ENCODE data around the gene P4HA1.
"Not testable (repeated sequence)": the region's sequence is repeated elsewhere in the genome, so short reads cannot be mapped to it uniquely, and the experiment has no call there.

P4HA1 gene

DNA sequence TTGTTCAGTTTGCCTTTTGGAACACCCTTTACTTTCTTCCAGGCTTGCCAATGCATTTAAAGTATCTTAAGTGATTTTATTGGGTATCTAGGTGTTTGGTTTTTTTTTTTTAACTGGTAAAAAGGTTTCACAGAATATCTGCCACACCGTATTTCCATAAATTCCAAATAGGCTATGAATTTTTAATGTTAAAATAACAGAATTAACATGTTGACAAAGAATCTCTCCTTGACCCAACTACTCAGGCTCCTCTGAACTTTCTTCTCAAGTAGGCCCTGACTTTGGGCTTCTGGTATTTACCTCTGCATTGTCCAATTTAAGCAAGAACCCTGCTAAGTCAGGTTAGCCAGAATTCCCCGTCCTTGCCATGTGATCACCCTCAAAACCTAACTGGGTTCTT is 80.9 kb downstream of the P4HA1 start:
- DNase-seq (ENCODE audit: low read depth): no peak
- TF ChIP-seq, protein P1, sequence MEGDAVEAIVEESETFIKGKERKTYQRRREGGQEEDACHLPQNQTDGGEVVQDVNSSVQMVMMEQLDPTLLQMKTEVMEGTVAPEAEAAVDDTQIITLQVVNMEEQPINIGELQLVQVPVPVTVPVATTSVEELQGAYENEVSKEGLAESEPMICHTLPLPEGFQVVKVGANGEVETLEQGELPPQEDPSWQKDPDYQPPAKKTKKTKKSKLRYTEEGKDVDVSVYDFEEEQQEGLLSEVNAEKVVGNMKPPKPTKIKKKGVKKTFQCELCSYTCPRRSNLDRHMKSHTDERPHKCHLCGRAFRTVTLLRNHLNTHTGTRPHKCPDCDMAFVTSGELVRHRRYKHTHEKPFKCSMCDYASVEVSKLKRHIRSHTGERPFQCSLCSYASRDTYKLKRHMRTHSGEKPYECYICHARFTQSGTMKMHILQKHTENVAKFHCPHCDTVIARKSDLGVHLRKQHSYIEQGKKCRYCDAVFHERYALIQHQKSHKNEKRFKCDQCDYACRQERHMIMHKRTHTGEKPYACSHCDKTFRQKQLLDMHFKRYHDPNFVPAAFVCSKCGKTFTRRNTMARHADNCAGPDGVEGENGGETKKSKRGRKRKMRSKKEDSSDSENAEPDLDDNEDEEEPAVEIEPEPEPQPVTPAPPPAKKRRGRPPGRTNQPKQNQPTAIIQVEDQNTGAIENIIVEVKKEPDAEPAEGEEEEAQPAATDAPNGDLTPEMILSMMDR (IDR thresholded peaks at IDR 0.05; ENCODE audit: insufficient read depth, low read depth, low read length, missing control alignments): no peak
- no peak overlapping the region for H3K4me3 ChIP-seq (ENCODE audit: low read length)

DNA sequence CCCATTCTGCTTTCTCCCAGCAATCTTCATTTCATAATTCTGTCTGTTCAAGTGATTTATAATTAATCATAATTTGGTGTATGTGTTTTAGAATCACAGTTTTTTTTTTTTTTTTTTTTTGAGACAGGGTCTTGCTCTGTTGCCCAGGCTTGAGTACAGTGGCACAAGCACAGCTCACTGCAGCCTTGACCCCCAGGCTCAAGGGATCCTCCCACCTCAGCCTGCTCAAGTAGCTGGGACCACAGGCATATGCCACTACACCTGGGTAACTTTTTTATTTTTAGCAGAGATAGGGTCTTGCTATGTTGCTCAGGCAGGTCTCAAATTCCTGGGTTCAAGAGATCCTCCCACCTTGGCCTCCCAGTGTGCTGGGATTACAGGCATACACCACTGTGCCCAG is 92.8 kb downstream of the P4HA1 start:
- no peak for DNase-seq (ENCODE audit: low read depth)
- H3K4me3 ChIP-seq (ENCODE audit: low read length): no peak overlapping the region
- TF ChIP-seq, protein P1 (IDR thresholded peaks at IDR 0.05; ENCODE audit: insufficient read depth, low read depth, low read length, missing control alignments): no peak

DNA sequence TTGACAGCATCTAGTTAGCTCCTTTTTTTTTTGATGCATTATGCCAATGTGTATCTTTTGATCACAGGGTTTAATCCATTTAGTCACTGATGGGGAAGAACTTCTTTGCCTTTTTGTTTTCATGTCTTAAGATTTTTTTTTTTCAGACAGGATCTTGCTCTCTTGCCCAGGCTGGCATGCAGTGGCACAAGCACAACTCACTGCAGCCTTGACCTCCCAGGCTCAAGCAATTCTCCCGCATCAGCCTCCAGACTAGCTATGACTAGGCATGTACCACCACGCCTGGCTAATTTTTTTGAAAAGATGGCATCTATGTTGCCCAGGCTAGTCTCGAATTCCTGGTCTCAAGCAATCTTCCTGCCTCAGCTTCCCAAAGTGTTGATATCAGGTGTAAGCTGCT is 95.7 kb downstream of the P4HA1 start:
- no peak for DNase-seq (ENCODE audit: low read depth)
- TF ChIP-seq, protein P1 (IDR thresholded peaks at IDR 0.05; ENCODE audit: insufficient read depth, low read depth, low read length, missing control alignments): no peak
- no peak overlapping the region for H3K4me3 ChIP-seq (ENCODE audit: low read length)

DNA sequence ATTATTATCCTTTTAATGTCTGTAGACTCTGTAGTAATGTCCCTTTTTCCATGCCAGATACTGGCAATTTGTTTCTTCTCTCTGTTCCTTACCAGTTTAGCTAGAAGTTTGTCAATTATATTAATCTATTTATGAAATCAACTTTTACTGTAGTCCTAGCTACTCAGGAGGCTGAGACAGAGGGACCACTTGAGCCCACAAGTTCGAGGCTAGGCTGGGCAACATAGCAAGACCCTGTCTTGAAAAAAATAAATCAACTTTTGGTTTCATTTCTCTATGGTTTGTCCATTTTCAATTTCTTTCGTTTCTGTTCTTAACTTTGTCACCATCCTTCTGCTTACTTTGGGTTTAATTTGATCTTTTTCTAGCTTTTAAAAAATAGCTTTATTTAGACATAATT is 99.6 kb downstream of the P4HA1 start:
- TF ChIP-seq, protein P1 (IDR thresholded peaks at IDR 0.05; ENCODE audit: insufficient read depth, low read depth, low read length, missing control alignments): no peak
- no peak for DNase-seq (ENCODE audit: low read depth)
- no peak overlapping the region for H3K4me3 ChIP-seq (ENCODE audit: low read length)

DNA sequence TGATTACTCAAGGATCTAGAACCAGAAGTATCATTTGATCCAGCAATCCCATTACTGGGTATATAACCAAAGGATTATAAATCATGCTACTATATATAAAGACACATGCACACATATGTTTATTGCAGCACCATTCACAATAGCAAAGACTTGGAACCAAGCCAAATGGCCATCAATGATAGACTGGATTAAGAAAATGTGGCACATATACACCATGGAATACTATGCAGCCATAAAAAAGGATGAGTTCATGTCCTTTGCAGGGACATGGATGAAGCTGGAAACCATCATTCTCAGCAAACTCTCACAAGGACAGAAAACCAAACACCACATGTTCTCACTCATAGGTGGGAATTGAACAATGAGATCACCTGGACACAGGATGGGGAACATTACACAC is 101.2 kb downstream of the P4HA1 start:
- DNase-seq (ENCODE audit: low read depth); H3K4me3 ChIP-seq (ENCODE audit: low read length): not testable (repeated sequence)

DNA sequence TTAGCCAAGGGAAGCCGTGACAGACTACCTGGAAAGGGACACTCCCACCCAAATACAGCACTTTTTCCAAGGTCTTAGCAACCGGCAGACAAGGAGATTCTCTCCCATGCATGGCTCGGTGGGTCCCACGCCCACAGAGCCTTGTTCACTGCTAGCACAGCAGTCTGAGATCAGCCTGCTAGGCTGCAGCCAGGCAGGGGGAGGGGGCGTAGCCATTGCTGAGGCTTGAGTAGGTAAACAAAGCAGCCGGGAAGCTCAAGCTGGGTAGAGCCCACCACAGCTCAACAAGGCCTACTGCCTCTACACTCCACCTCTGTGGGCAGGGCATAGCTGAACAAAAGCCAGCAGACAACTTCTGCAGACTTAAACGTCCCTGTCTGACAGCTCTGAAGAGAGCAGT is 106.9 kb downstream of the P4HA1 start:
- H3K4me3 ChIP-seq (ENCODE audit: low read length): not testable (repeated sequence)

DNA sequence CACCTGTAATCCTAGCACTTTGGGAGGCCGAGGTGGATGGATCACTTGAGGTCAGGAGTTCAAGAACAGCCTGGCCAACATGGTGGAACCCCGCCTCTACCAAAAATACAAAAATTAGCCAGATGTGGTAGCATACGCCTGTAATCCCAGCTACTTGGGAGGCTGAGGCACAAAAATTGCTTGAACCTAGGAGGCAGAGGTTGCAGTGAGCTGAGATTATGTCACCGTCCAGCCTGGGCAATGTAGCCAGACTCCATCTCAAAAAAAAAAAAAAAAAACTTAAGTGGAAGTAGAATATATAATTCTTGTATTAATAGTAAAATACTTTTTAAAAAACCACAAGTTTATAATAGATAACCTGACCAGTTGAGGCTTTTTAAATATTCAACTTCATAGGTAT is 112.0 kb downstream of the P4HA1 start:
- not testable (repeated sequence) for H3K4me3 ChIP-seq (ENCODE audit: low read length); DNase-seq (ENCODE audit: low read depth)

More for the DNA sequence above, 106.9 kb downstream of the P4HA1 start:
- not testable (repeated sequence) for DNase-seq (ENCODE audit: low read depth)

DNA sequence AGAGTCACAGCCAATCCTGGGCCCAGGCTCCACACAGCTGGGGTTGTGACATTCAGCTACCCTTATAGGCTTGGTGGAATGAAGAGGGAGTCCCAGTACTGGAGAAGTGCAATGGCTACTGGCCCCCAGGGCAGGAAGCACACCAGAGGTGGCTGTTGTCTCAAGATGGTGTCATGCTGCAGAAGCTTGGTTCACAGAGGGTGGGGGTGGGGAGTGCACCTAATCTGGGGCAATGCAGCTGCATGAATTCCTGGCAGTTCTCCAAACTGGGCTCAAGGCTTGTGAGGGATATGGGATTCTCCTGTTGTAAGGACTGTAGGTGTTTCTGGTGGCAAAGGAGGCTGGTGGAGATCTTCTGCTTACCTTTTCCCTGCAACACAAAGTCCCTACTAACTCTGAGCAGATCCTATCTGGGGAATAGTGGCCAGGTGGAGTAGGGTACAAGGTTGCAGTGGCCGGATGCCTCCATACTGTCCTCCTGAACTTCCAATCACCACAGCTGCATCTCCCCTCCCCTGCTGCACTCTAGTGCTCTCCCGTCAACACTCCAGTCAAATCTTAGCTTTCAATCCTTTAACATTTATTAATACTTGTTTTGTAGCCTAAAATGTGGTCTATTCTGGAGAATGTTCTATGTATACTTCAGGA is 114.7 kb downstream of the P4HA1 start:
- TF ChIP-seq, protein P1 (IDR thresholded peaks at IDR 0.05; ENCODE audit: insufficient read depth, low read depth, low read length, missing control alignments): no peak
- no peak overlapping the region for H3K4me3 ChIP-seq (ENCODE audit: low read length)
- DNase-seq (ENCODE audit: low read depth): peak; percentile 73
